Astrocyte (in vitro differentiated cells and primary cell): ENCODE results near the gene C2CD2. TPM values are rescaled to one million over a fixed set of nuclear protein-coding genes. Genes with fewer than 3 reads are reported as not detected.

ENCODE experiments used
- DNase-seq: peaks from one replicate; pipeline ENCODE4 v3.0.0-alpha.2; 2010; ENCODE audit warnings: low read depth
- FAIRE-seq: peaks from 2 replicates; lab custom pipeline; 2011; peaks lifted over from hg19 to GRCh38; lab: Jason Lieb, UNC
- H2AFZ ChIP-seq: 2 replicates; pipeline ENCODE4 v1.6.0; 2012; ENCODE audit warnings: low read depth, low read length, inconsistent platforms
- H3K27ac ChIP-seq: 2 replicates; pipeline ENCODE4 v1.5.1; 2011; ENCODE audit warnings: low read depth, low read length, inconsistent platforms
- H3K27me3 ChIP-seq: 2 replicates; pipeline ENCODE4 v1.6.0; 2011; ENCODE audit warnings: low read length, inconsistent platforms; ENCODE audit not compliant: insufficient read depth
- H3K36me3 ChIP-seq: 2 replicates; pipeline ENCODE4 v1.5.1; 2011; ENCODE audit warnings: low read length, inconsistent platforms; ENCODE audit not compliant: insufficient read depth
- H3K4me1 ChIP-seq: 2 replicates; pipeline ENCODE4 v1.5.1; 2011; ENCODE audit warnings: low read length, inconsistent platforms; ENCODE audit not compliant: insufficient read depth
- H3K4me2 ChIP-seq: 2 replicates; pipeline ENCODE4 v1.6.0; 2012; ENCODE audit warnings: low read length, inconsistent platforms
- H3K4me3 ChIP-seq: 2 replicates; pipeline ENCODE4 v1.5.1; 2011; ENCODE audit warnings: low read depth, mild to moderate bottlenecking, low read length, inconsistent platforms; ENCODE audit not compliant: insufficient read depth
- H3K79me2 ChIP-seq: 2 replicates; pipeline ENCODE4 v1.6.0; 2012; ENCODE audit warnings: mild to moderate bottlenecking, low read length, inconsistent platforms; ENCODE audit not compliant: insufficient read depth
- H3K9ac ChIP-seq: 2 replicates; pipeline ENCODE4 v1.6.0; 2012; ENCODE audit warnings: mild to moderate bottlenecking, low read length, inconsistent platforms
- H3K9me3 ChIP-seq: 2 replicates; pipeline ENCODE4 v1.5.1; 2012; ENCODE audit warnings: low read depth, mild to moderate bottlenecking, low read length, inconsistent platforms; ENCODE audit not compliant: insufficient read depth
- H4K20me1 ChIP-seq: 2 replicates; pipeline ENCODE4 v1.6.0; 2012; ENCODE audit warnings: low read length, inconsistent platforms; ENCODE audit not compliant: insufficient read depth
- H3K27ac Mint-ChIP-seq: one replicate; pipeline ENCODE4 v1.8.0; 2021; ENCODE audit warnings: mild to moderate bottlenecking, mixed read lengths; ENCODE audit not compliant: unreplicated experiment
- H3K27me3 Mint-ChIP-seq: one replicate; pipeline ENCODE4 v1.8.0; 2021; ENCODE audit warnings: low read depth, mixed read lengths; ENCODE audit not compliant: unreplicated experiment
- H3K36me3 Mint-ChIP-seq: one replicate; pipeline ENCODE4 v1.8.0; 2021; ENCODE audit warnings: low read depth, mixed read lengths; ENCODE audit not compliant: unreplicated experiment
- H3K4me1 Mint-ChIP-seq: one replicate; pipeline ENCODE4 v1.8.0; 2021; ENCODE audit warnings: low read depth, mixed read lengths; ENCODE audit not compliant: unreplicated experiment
- H3K4me3 Mint-ChIP-seq: one replicate; pipeline ENCODE4 v1.8.0; 2021; ENCODE audit warnings: mild to moderate bottlenecking, moderate library complexity, mixed read lengths; ENCODE audit not compliant: unreplicated experiment
- H3K9me3 Mint-ChIP-seq: one replicate; pipeline ENCODE4 v1.8.0; 2021; ENCODE audit warnings: mild to moderate bottlenecking, mixed read lengths; ENCODE audit not compliant: unreplicated experiment
- CTCF ChIP-seq: IDR thresholded peaks from 2 replicates; pipeline ENCODE4 v1.5.1; 2011; ENCODE audit warnings: low read depth, mild to moderate bottlenecking, inconsistent platforms, low read length, moderate library complexity; ENCODE audit not compliant: insufficient read depth
- EZH2 ChIP-seq: IDR thresholded peaks from 2 replicates; pipeline ENCODE4 v1.6.1; 2012; ENCODE audit warnings: mild to moderate bottlenecking, low read length, inconsistent platforms; ENCODE audit not compliant: insufficient read depth
- total RNA-seq: library from RNA; stranded (reverse); gene quantifications from 2 replicates; pipeline ENCODE4 v1.2.1, GENCODE V29; 2021

The C2CD2 gene
- total RNA-seq, 1 donor from 2014 or later, result 8.3 TPM

- Histone ChIP-seq H3K9me3 (no peaks in the 10 kb centered on the region), H3K9ac (no peak overlapping the region), H3K79me2 (no peaks in the 10 kb centered on the region), H2AFZ (no peak overlapping the region), H3K4me3 (no peak overlapping the region), H3K4me2 (no peak overlapping the region), H3K36me3 (peaks cover 9% of the 10 kb centered on the region), H4K20me1 (no peaks in the 10 kb centered on the region), H3K4me1 (no peaks in the 10 kb centered on the region), H3K27me3 (no peaks in the 10 kb centered on the region), H3K27ac (no peak overlapping the region)
- no peak overlapping the region for H3K27ac Mint-ChIP-seq
- no peak for TF ChIP-seq EZH2
- no peak for TF ChIP-seq CTCF
- FAIRE-seq (no peak), DNase-seq (no peak)
- H3K36me3 Mint-ChIP-seq, result peaks cover 21% of the 10 kb centered on the region
- no peak overlapping the region for H3K4me3 Mint-ChIP-seq
- H3K27me3 Mint-ChIP-seq, result no peaks in the 10 kb centered on the region
- H3K4me1 Mint-ChIP-seq, result no peaks in the 10 kb centered on the region
- H3K9me3 Mint-ChIP-seq, result no peaks in the 10 kb centered on the region
Observed at GRCh38 chr21:41854426-41854995, 99.3 kb downstream of the C2CD2 start.

GRCh38 chr21:41852929-41853320 is 100.9 kb downstream of the C2CD2 start:
- Histone ChIP-seq H2AFZ (no peak overlapping the region), H3K4me2 (no peak overlapping the region), H4K20me1 (no peaks in the 10 kb centered on the region), H3K27me3 (no peaks in the 10 kb centered on the region), H3K9me3 (no peaks in the 10 kb centered on the region), H3K4me1 (no peaks in the 10 kb centered on the region), H3K36me3 (peaks cover 9% of the 10 kb centered on the region), H3K27ac (no peak overlapping the region), H3K79me2 (no peaks in the 10 kb centered on the region), H3K9ac (no peak overlapping the region), H3K4me3 (no peak overlapping the region)
- Mint-ChIP-seq H3K4me3 (no peak overlapping the region), H3K4me1 (peaks cover 2% of the 10 kb centered on the region), H3K27ac (no peak overlapping the region), H3K36me3 (peaks cover 23% of the 10 kb centered on the region), H3K9me3 (no peaks in the 10 kb centered on the region), H3K27me3 (no peaks in the 10 kb centered on the region)
- FAIRE-seq (no peak), DNase-seq (no peak)
- TF ChIP-seq CTCF (no peak), EZH2 (no peak)

DNA sequence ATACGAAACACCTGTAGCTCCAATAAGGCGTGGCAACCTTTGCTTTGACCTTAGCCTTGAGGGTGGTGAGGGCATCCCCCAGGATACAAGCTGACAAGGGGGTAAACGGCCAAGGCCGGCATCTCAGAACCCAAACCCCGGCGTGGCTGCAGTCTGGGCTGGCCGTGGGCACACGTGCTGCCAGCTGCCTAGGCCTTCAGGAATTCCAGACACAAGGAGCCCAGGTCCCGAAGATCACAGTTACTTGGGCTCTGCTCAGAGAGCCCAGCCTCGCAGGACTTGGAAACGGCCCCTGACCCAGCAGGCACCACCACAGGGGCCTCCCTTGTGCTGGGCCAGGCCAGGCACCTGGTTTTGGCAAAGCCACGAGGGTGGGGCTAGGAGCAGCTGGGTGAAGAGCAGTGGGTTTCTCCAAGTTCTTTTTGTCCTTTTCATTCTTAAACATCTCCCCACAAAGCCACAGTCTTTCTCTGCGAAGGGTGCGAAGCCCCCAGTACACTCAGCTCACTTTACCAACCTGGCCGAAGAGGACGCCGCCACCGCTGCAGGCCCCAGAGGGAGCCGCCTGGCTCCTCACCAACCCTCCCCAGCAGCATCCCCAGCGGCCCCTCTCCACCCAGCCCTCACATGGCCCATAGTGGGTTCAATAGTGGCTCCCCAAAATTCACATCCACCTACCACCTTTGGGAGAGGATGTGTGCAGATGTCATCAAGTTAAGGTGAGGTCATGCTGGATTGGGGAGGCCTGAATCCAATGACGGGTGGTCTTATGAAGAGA is 101.5 kb downstream of the C2CD2 start:
- H3K36me3 ChIP-seq, result peaks cover 9% of the 10 kb centered on the region
- H3K9ac ChIP-seq, result no peak overlapping the region
- H2AFZ ChIP-seq, result no peak overlapping the region
- Mint-ChIP-seq H3K4me3 (no peak overlapping the region), H3K36me3 (peaks cover 20% of the 10 kb centered on the region), H3K27ac (no peak overlapping the region), H3K4me1 (peaks cover 2% of the 10 kb centered on the region), H3K9me3 (no peaks in the 10 kb centered on the region), H3K27me3 (no peaks in the 10 kb centered on the region)
- FAIRE-seq (no peak), DNase-seq (no peak)
- H3K27me3 ChIP-seq, result no peaks in the 10 kb centered on the region
- no peaks in the 10 kb centered on the region for H3K4me1 ChIP-seq
- no peaks in the 10 kb centered on the region for H3K79me2 ChIP-seq
- H3K9me3 ChIP-seq, result no peaks in the 10 kb centered on the region
- H3K4me3 ChIP-seq, result no peak overlapping the region
- no peak overlapping the region for H3K27ac ChIP-seq
- no peaks in the 10 kb centered on the region for H4K20me1 ChIP-seq
- H3K4me2 ChIP-seq, result no peak overlapping the region
- TF ChIP-seq CTCF (no peak), EZH2 (no peak)
